ENCODE results near the gene MALL.
"Not testable (repeated sequence)": the region's sequence is repeated elsewhere in the genome, so short reads cannot be mapped to it uniquely, and the experiment has no call there.

Gene MALL

GRCh38 chr2:110099038-110099425 is 16.6 kb downstream of the MALL start:
- no peak for DNase-seq (ENCODE audit: low read depth, low spot score)

DNA sequence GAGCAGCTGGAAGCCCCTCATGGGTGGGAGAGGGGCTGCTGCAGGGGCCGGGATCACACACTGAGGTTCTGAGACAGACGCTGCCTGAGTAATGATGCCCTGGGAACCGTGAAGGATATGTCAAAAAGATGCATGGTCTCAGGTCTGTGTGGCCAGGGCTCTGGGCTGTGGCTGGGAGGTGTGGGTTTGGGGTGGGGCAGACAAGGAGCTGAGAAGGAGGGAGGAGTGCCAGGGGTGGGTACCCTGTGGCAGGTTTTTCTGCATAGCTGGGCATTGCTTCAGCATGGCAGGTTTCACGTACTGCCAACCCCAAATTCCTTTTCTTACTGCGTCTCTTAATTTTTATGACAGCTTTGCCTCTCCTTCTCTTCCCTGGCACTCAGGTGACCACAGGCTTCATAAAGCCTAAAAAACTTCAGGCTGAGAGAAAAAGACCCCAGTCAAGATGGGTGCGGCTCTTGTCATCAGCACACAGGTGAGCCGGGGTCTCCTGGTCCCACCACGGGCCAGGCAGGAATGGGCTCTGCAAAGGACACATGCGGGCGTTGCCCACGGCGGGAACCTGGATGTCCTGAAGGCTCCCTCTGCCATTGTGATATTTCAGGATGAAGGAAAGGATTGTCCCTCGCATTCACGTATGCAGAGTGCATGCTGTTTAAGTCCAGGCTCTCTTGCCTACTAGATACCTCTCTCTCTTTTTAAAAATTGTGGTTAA is 18.0 kb downstream of the MALL start:
- no peak for DNase-seq (ENCODE audit: low read depth, low spot score)

DNA sequence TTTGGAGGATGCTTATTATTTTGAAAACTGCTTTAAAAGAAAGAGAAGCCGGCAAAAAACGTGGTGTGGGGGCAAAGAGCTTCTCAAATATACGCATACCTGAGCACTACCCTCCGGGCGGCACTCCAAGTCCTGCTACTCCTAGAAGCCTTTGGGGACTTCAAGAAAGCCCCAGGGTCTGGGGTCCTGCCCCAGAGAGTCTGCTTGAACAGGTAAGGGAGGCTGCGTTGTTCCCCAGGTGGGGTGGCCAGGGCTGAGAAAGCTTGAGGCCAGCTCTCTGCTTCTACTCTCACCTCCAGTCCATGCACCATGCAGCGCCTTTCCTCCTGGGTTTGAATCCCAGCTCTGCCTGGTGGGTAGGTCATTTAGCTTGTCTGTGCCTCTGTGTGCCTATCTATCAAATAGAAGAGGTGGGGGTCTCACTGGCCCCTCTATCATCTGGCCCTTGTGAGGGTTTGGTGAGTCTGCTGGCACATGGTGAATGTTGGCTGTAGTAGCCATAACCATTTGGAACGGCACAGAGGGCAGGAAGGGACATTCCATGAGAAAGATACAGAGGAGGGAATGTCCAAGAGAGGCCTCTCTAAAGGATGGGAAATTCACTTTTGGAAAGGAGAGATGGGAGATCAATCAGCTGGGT is 19.5 kb downstream of the MALL start:
- no peak for DNase-seq (ENCODE audit: low read depth, low spot score)

DNA sequence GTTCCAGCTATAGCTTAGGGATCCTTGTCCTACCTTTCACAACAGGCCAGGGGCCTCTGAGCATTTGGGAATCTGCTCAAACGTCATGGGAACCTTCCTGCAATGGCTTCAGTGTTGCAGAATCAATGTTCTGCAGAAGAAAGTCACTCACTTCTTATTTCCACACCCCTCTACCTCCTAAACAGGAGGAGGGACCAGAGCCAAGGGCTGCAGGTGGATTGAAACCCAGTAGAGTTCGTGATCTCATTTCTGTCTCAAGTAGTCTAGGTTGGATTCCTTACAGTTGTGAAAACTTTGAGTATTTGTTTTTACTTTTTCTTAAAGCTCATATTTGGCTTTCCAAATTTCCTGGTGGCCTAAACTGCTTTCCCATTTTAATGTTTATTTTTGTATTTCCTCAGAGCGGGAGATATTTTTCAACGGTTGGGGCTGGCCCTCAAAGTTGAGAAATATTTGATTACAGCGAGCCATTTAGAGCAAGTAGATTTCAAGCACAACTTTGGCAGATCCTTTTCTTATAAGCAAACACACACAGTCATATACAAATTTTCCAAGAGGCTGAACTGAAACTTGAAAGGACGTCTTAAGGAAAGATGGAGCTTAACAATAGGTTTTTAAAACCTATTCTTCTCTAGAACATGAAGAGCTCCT is 20.6 kb downstream of the MALL start:
- not testable (repeated sequence) for DNase-seq (ENCODE audit: low read depth, low spot score)

- not testable (repeated sequence) for DNase-seq (ENCODE audit: low read depth, low spot score)
These were observed 21.7 kb downstream of the MALL start for GRCh38 chr2:110093924-110094323.

- DNase-seq (ENCODE audit: low read depth, low spot score), result not testable (repeated sequence)
These were observed 25.5 kb downstream of the MALL start for GRCh38 chr2:110090164-110090563.

- DNase-seq (ENCODE audit: low read depth, low spot score), result not testable (repeated sequence)
These were observed 31.9 kb downstream of the MALL start for GRCh38 chr2:110083757-110084156.

DNA sequence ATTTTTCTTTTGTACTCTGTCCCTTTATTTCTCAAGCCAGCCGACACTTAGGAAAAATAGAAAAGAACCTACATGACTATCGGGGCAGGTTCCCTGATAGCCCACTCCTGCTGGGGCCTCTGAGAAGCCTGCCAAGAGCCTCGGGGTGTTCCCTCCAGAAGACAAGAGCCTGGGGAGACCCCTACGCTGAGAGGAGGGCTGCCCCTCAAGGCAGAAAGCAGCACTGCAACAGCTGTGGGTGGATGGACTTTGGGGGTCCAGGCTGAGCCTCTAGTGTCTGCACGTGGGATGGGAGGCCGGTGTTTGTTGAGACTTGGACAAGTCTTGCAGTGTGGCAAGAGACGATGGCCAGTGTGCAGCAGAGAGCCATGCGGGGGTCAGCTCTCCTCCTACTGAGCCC is 32.5 kb downstream of the MALL start:
- not testable (repeated sequence) for DNase-seq (ENCODE audit: low read depth, low spot score)

DNA sequence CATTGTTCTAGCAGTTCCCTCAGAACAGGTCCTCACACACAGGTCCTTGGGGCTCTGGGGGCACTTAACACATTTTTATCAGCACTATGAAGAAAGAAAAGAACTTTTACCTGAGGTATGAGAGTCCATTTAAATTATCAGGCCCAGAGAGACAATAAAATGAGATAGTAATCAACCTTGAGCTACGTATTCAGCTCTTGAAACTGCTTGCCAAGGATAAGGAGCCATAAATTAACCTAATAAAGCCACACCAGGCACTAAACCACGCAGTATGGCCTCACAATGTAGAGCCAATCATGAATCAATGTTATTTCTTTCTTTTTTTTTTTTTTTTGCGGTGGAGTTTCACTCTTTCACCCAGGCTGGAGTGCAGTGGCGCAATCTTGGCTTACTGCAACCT is 37.5 kb downstream of the MALL start:
- not testable (repeated sequence) for DNase-seq (ENCODE audit: low read depth, low spot score)

GRCh38 chr2:110075896-110076295 is 39.7 kb downstream of the MALL start:
- DNase-seq (ENCODE audit: low read depth, low spot score), result not testable (repeated sequence)

GRCh38 chr2:110069869-110070268 is 45.8 kb downstream of the MALL start:
- peak; percentile 0 for DNase-seq (ENCODE audit: low read depth, low spot score)

GRCh38 chr2:110068153-110068552 is 47.5 kb downstream of the MALL start:
- DNase-seq (ENCODE audit: low read depth, low spot score), result peak; percentile 0

GRCh38 chr2:110062332-110062731 is 53.3 kb downstream of the MALL start:
- DNase-seq (ENCODE audit: low read depth, low spot score), result not testable (repeated sequence)

GRCh38 chr2:110060550-110060949 is 55.1 kb downstream of the MALL start:
- not testable (repeated sequence) for DNase-seq (ENCODE audit: low read depth, low spot score)

GRCh38 chr2:110059694-110060358 is 55.8 kb downstream of the MALL start:
- not testable (repeated sequence) for DNase-seq (ENCODE audit: low read depth, low spot score)

GRCh38 chr2:110059009-110059693 is 56.5 kb downstream of the MALL start:
- not testable (repeated sequence) for DNase-seq (ENCODE audit: low read depth, low spot score)

DNA sequence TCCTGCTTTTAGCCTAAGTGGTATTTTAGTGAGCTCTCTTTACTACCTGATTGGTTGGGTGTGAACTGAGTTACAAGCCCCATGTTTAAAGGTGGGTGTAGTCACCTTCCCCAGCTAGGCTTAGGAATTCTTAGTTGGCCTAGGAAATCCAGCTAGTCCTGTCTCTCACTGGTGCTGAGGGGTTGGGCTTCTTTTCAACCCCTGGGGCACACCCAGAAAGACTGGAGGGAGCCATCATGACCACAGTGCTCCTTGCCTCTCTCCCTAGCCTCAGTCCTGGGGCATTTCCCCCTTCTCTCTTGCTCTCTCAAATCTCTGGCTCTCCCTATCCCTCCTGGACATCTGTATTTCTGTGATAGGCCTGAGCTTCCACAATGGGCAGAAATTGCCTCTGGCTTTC is 57.6 kb downstream of the MALL start:
- DNase-seq (ENCODE audit: low read depth, low spot score), result not testable (repeated sequence)

DNA sequence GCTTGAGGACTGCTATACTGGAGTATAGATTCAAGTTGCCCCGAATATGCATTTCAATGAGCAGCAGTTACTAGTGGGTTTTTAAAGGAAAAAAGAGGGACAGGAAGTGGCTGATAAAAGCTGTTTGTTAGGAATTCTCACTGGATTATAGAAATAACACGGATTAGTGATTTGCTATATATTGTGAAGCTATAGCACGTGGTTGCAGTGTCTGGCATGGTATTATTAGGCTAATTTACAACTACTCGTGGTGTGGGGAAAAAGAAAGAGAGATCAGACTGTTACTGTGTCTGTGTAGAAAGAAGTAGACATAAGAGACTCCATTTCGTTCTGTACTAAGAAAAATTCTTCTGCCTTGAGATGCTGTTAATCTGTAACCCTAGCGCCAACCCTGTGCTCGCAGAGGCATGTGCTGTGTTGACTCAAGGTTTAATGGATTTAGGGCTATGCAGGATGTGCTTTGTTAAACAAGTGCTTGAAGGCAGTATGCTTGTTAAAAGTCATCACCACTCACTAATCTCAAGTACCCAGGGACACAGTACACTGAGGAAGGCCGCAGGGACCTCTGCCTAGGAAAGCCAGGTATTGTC is 59.7 kb downstream of the MALL start:
- not testable (repeated sequence) for DNase-seq (ENCODE audit: low read depth, low spot score)

- DNase-seq (ENCODE audit: low read depth, low spot score), result peak; percentile 80
These were observed 60.9 kb downstream of the MALL start for GRCh38 chr2:110054521-110055407.

DNA sequence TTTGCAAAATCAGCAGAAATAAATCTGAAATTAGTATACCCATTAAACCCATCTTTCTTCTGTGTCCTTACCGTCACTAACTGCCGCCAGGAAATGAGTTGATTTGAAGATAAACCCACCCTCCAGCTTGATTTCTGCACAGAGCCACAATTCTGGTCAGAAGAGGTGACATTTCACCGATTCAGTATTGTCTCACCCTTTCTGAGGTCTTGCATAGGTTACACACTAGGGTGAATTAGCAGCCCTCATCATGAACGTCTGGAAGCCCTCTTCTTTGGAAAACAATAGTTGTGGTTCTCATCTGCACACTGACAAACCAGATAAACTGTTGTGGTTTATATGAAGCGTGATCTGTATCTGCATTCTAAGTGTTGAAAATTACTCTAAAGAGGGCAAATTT is 61.9 kb downstream of the MALL start:
- DNase-seq (ENCODE audit: low read depth, low spot score), result not testable (repeated sequence)
